Activated naive CD4-positive, alpha-beta T cell treated with Interleukin-2 at 50 U/mL for 16 hours (primary cell): ENCODE data around the gene MARVELD1.
"Not testable (repeated sequence)": the region's sequence is repeated elsewhere in the genome, so short reads cannot be mapped to it uniquely, and the experiment has no call there.

Experiments
- DNase-seq: peaks from one replicate; pipeline ENCODE4 v3.0.0-alpha.2; 2020

MARVELD1 gene

DNA sequence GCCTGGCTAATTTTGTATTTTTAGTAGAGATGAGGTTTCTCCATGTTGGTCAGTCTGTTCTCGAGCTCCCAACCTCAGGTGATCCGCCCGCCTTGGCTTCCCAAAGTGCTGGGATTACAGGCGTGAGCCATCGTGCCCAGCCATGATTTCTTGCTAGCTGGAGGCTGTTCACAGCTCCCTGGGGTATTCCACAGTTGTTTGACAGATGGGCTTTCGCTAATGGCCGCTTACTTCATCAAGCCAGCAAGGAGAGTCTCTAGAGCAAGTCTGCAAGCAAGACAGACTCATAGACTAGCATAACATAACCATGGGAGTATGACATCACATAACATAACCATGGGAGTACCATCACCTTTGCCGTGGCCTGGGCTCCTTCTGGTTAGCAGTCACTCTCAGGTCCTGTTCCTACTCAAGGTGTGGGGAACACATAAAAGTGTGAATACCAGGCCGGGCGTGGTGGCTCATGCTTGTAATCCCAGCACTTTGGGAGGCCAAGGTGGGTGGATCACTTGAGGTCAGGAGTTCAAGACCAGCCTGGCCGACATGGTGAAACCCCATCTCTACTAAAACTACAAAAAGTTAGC lies 15.4 kb upstream of the MARVELD1 start:
- not testable (repeated sequence) for DNase-seq

- DNase-seq: peak; percentile 29
Observed at GRCh38 chr10:97701438-97702069, 12.0 kb upstream of the MARVELD1 start.

DNA sequence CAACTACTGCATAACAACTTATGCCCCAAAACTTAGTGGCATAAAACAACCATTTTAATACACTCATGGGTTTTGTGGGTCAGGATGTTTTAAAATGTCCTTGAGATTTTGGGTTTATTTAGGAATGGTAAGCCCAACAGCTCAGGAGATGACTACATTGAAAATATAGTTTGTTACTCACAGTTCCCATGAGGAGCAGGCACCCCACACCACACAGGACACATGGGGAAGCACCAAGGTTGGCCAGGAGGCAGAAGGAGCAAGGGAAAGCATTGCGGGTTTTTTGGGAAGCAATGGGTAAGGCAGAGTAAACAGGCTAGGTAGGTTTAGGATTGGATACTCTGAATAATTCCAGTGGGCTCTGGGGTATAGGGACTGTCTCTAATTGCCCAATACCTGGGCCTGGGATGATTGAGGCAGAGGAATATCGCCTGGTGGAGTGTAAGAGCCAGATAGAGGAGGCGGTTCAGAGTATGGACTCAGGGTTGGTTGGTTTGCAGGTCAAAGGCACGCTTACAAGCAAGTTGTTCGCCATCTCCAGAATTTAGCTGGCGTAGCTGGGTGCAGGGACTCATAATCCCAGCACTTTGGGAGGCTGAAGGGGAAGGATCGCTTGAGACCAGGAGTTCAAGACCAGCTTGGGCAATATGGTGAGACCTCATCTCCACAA lies 10.0 kb upstream of the MARVELD1 start:
- no peak for DNase-seq

DNA sequence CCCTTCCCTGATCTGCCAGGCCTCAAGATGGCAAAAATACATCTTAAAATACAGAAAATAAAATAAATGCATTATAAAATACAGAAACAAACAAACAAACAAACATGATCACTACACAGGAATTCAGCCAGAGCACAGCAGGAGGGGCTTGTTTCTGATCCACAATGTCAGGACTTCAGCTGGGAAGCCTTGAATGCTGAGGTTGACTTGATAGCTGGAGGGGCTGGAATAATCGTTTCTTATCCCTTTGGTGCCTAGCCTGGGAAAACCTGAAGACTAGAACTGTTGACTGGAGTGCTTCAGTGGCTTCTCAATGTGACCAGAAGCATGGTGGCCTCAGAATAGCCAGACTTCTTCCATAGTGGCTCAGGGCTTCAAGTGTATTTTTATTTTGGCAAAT lies 9.2 kb upstream of the MARVELD1 start:
- DNase-seq: no peak

DNA sequence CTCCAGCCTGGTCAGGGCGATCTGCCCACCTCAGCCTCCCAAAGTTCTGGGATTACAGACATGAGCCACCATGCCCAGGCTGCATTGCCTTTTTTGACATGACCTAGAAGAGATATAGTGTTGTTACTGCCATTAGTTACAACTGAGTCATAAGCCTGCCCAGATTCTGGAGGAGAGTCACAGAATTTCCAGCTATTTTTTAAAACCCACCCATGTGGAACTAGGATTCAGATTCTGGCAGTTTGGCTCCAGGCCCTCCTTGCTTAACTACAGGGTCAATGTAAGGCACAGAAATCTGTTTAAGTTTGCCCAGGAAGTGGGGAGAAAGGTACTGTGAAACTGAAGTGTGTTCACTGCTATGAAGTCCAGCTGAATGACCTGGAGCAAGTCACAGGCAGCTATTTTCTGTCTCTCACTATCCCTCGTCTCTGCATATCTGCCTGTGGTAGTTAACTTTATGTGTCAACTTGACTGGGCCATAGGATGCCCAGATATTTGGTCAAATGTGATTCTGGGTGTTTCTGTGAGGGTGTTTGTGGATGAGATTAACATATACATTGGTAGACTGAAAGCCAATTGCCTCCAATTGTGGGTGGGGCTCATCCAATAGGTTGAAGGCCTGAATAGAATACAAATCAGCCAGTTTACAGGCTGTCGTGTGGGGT lies 8.4 kb upstream of the MARVELD1 start:
- DNase-seq: no peak

- DNase-seq: no peak
Observed at GRCh38 chr10:97707134-97707861, 6.2 kb upstream of the MARVELD1 start.

DNA sequence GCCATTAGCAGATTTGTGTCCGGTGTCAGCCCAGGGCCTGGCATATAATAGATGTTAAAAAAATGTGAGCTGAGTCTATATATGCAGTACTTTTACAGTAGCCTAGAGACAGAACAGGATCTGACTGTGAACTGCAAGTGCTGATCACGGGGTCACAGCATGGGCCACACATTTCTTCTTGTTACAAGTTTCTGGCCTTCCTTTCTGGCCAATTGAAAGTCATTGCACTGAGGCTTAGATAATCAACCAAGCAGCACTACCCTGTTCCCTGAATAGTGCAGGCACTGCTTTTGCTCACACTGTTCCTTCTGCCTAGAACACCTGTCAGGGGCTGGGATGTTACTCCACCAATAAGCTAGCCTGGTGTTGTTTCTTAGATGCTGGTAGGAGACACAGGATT lies 5.4 kb upstream of the MARVELD1 start:
- DNase-seq: no peak

- peak; percentile 48 for DNase-seq
Observed at GRCh38 chr10:97708976-97709946, 4.3 kb upstream of the MARVELD1 start.

DNA sequence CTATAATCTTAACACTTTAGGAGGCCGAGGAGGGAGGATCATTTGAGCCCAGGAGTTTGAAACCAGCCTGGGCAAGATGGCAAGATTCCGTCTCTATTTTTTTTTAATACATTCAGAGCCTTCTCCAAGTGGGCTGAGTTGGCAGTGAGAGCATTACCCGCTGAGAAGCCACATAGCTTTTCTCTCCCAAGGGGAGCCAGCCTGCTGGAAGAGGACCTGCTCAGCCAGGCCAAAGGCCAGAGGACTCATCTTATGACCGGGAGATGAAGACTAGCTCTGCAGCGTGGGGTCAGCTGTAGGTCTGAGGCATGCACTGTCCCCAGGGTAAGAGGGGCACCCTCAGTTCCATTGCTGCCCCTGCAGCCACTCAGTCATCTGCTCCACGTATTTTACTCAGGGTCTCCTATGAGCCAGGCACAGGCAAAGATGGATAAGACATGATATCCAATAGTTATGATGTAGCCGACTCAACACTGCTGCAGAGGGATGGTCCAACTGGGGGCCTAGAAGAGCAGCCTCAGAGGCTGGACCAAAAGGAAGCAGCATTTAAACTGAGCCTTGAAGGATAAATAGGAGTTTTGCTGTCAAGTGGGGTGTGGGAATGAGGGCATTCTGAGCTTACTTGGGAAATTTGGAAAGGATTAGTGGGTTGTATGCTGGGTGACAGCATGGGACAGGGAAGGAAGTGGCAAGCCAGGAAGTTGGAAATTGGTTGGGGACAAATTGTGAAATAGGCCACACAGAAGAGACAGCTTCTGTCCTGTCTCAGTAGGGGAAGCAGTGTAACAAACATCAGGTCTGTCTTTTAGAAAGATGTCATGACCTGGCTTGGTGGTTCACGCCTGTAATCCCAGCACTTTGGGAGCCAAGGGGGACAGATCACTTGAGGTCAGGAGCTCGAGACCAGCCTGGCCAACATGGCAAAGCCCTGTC lies 1.6 kb upstream of the MARVELD1 start:
- DNase-seq: no peak

DNA sequence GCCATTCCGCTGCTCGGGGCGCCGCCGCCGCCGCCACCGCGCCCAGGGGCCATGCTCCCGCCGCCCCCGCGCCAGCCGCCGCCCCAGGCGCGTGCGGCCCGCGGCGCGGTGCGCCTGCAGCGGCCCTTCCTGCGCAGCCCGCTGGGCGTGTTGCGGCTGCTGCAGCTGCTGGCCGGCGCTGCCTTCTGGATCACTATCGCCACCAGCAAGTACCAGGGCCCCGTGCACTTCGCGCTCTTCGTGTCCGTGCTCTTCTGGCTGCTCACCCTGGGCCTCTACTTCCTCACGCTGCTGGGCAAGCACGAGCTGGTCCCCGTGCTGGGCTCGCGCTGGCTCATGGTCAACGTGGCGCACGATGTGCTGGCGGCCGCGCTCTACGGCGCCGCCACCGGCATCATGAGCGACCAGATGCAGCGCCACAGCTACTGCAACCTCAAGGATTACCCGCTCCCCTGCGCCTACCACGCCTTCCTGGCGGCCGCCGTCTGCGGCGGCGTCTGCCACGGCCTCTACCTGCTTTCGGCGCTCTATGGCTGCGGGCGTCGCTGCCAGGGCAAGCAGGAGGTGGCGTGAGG lies 383 bp downstream of the MARVELD1 start:
- peak; percentile 59 for DNase-seq

DNA sequence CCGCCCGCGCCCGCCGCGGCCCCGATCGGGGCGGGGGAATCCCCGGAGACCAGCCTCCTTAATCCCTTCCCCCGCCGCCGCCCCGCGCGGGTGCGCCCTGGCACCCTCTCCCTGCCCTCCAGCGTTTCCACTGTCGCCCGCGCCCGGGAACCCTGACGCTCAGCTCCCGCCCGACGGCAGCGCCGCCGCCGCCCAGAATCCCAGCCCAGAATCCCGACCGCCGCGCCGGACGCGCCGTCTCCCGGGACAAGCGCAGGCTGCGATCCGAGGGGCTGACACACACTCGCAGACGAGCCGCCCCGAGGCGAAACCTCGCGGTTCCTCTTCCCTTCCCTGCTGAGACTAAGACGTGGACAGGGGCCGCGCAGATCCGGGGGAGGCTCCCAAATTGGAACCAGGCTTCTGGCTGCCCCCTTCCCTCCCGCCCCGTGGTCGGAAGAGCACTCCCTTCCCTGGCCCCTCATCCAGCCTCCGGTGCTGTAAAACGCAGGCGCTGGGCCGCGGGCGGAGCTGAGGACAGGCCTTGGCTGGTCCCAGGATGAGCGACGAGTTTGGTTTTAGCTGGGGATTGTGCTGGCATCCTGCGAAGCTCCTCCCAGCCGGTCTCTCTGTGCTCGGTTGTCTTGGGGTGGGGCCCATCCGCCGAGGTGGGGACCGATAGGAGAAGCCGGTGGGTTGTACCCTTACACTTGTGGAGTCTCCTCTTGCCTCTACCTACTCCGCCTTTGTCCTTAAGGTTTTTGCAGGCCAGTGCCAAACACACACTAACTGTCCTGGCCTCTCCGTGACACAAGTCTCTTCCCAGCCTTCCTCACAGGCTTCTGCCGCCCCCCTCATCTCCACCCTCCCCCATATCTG lies 1.1 kb downstream of the MARVELD1 start:
- no peak for DNase-seq

DNA sequence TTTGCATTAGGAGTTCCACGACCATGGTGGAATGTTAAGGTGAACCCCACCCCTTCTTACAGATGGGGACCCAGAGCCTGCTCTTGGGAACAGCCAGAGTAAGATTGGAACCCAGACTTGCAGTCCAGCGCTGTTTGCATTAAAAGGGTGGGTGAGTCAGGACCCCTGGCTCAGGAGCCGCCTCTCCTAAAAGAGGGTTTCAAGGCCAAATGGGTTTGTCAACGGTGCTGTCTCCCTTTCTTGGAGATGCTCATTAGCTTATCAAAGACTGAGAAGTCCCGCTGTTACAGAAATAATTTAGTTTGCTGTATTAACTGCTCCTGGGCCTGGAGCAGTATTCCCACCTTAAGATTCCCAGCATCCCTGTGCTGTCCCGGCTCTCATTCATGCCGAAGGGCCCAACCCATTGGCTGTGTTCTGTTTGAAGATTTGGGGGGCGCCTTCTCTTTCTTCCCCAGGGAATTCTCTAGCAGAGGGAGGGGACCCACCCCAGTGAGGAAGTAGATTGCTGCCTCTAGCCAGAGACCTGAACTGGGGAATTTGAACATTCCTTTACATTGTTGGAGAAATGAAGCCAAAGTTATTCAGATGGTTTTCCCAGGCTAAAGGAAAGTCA lies 1.8 kb downstream of the MARVELD1 start:
- no peak for DNase-seq

DNA sequence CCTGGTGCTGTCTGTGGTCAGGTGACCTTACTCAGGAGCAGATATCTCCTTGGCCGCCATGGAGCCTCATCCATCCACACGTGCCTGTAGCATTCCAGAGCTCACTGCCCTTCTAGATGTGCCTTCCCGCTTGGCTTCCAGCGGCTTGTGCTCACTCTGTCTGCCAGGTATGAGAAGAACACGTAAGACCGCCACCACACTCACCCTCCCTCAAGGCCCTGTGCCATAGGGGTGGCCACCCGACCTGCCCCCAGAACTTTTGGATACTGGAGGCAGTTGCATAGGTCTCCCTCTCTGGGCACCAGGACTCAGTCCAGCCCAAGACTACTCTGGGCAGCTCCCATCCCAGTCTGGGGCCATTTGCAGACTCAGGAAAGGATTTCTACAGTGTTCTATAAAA lies 4.1 kb downstream of the MARVELD1 start:
- no peak for DNase-seq

DNA sequence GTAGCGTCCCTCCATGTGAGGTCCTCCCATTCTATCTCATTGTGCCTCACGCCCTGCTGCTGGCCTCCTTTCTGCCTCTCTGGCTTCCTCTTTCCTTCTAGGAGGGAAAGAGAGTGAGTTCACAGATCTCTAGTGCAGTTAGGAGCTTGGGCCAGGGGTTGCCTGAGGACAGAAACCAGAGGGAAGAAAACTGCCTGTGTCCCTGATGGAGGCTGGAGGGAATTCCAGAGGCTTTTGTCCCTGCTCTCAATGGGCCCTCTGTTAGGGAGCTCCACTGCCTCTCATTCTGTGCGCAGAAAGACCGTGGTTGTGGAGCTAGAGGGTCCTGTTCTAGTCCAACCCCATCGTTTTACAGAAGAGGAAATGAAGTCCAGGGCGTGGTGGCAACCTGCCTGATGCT lies 4.6 kb downstream of the MARVELD1 start:
- no peak for DNase-seq

DNA sequence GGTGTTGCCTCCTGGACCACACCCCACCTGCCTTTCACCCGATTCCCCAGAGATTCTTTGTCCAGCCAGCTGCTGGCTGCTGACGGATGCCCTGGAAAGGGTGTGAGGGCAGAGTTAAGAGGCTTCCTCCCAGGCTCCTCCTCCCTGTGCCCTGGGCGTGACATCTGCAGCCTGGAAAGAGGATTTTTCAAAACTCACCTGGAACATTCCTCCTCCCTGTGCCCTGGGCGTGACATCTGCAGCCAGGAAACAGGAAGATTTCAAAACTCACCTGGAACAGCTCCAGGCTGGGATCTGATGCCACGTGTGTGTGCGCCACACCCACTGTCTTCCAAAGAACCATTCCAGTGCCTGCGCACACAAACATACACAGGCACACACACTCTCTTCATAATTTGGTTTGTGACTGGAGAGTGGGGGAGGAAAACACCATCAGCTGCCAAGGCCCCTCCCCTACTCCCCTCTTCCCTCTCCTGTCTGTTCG lies 5.2 kb downstream of the MARVELD1 start:
- no peak for DNase-seq

DNA sequence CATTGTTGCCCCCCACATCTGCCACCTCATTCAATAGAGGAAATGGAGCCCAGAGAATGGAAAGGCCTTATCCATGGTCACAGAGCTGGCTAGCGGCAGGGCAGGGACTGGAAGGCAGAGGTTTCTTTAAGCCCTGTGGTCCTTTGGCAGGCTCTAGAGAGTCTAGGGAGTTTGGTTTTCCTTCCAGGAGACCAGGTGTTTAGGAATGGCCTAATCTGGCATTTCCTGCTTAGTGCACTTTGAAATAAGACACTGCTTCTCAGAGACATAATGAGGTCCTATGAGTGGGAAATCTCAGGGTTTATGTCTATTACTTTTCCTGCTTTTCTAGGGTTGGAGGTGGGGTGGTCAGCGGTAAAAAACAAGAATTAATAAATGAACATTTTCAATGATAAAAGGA lies 6.1 kb downstream of the MARVELD1 start:
- DNase-seq: no peak

GRCh38 chr10:97721871-97722780 lies 8.6 kb downstream of the MARVELD1 start:
- DNase-seq: no peak

GRCh38 chr10:97723001-97723400 lies 9.5 kb downstream of the MARVELD1 start:
- no peak for DNase-seq
